Measurements from ENCODE around the gene VSIG10L2.

DNA sequence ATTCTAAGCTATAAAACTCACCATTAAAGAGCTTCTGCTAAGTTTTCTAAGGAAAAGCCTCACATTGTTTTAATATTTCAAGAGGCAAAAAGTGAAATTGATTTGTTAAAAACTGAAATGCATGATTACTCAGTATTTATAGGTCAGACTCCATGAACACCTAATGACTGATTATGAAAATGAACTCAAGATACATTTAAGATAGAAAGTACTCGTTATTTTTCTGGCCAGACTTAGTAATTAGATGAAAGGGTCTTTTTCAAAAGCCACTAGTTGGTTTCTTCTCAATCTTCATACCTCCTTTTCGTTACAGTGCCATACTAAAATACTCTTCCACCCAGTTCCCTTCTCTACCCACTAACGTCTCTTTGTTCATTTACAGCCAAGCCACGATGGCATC lies 56.3 kb downstream of the VSIG10L2 start:
- no peak for TF ChIP-seq POLR2A (IDR thresholded peaks at IDR 0.05)
- TF ChIP-seq, protein P1, sequence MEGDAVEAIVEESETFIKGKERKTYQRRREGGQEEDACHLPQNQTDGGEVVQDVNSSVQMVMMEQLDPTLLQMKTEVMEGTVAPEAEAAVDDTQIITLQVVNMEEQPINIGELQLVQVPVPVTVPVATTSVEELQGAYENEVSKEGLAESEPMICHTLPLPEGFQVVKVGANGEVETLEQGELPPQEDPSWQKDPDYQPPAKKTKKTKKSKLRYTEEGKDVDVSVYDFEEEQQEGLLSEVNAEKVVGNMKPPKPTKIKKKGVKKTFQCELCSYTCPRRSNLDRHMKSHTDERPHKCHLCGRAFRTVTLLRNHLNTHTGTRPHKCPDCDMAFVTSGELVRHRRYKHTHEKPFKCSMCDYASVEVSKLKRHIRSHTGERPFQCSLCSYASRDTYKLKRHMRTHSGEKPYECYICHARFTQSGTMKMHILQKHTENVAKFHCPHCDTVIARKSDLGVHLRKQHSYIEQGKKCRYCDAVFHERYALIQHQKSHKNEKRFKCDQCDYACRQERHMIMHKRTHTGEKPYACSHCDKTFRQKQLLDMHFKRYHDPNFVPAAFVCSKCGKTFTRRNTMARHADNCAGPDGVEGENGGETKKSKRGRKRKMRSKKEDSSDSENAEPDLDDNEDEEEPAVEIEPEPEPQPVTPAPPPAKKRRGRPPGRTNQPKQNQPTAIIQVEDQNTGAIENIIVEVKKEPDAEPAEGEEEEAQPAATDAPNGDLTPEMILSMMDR (IDR thresholded peaks at IDR 0.05): no peak
